Small intestine (tissue), 7 donors: ENCODE results near the gene MAST4. TPM values are rescaled to one million over a fixed set of nuclear protein-coding genes. Genes with fewer than 3 reads are reported as not detected.

ENCODE experiments used
- DNase-seq, 2 donors: peaks; one replicate each; pipeline versions ENCODE4 v3.0.0 to v3.0.0-alpha.2; 2013
- FAIRE-seq: peaks from 2 replicates; lab custom pipeline; 2012; peaks lifted over from hg19 to GRCh38; lab: Jason Lieb, UNC
- H3K27ac ChIP-seq, 3 donors: one replicate each; pipeline ENCODE4 v1.5.1; 2013; ENCODE audit warnings: low read length in 2 of 3, mild to moderate bottlenecking in 2 of 3, control low read depth in 1 of 3, inconsistent platforms in 1 of 3, low read depth in 1 of 3, moderate library complexity in 1 of 3
- H3K27me3 ChIP-seq, 3 donors: one replicate each; pipeline ENCODE4 v1.6.1; 2013; ENCODE audit warnings: low read length in 3 of 3, inconsistent platforms in 1 of 3; ENCODE audit not compliant: control insufficient read depth in 3 of 3, insufficient read depth in 3 of 3
- H3K36me3 ChIP-seq, 3 donors: one replicate each; pipeline ENCODE4 v1.6.1; 2013; ENCODE audit warnings: low read length in 3 of 3, inconsistent platforms in 1 of 3, low read depth in 1 of 3, mild to moderate bottlenecking in 1 of 3, moderate library complexity in 1 of 3; ENCODE audit not compliant: control insufficient read depth in 3 of 3, insufficient read depth in 2 of 3
- H3K4me1 ChIP-seq, 3 donors: one replicate each; pipeline ENCODE4 v1.6.1; 2013; ENCODE audit warnings: low read length in 2 of 3, inconsistent platforms in 1 of 3, low read depth in 1 of 3, mild to moderate bottlenecking in 1 of 3, moderate library complexity in 1 of 3; ENCODE audit not compliant: control insufficient read depth in 3 of 3, insufficient read depth in 2 of 3
- H3K4me3 ChIP-seq, 3 donors: one replicate each; pipeline ENCODE4 v1.5.1; 2013; ENCODE audit warnings: low read length in 3 of 3, control low read depth in 1 of 3, inconsistent platforms in 1 of 3, low read depth in 1 of 3, mild to moderate bottlenecking in 1 of 3, moderate library complexity in 1 of 3
- H3K9me3 ChIP-seq, 2 donors: one replicate each; pipeline ENCODE4 v1.6.1; 2013; ENCODE audit warnings: low read depth in 1 of 2, low read length in 1 of 2; ENCODE audit not compliant: control insufficient read depth in 2 of 2, insufficient read depth in 1 of 2
- WGBS, 3 donors: extraction: QIAGEN DNeasy Blood & Tissue Kit; methylation state at CpG; one replicate each; pipeline ENCODE4 v1.1.7; 2013; 5-methylcytosine and 5-hydroxymethylcytosine counted together
- polyA plus RNA-seq, 4 donors: library from polyadenylated mRNA; stranded (reverse) in 3 of 4; unstranded in 1 of 4; fragments of 200-250 nt in 3 of 4; fragments of 120-200 nt in 1 of 4; gene quantifications; one replicate each; pipeline versions ENCODE4 v1.2.1 to v1.2.3, GENCODE V29; 2013
- donor health status: healthy with polysubstance abuse.
- donor health status: control.
- donor health status: control.
- donor health status: Bipolar disorder and iron deficiency.
- donor health status: healthy.

Gene MAST4
- polyA plus RNA-seq, 4 donors, result 3.0 to 16.4 (median 4.5) TPM

- Histone ChIP-seq H3K4me1 (no peaks in the 10 kb centered on the region), H3K27me3 (no peaks in the 10 kb centered on the region), H3K36me3 (no peaks in the 10 kb centered on the region), H3K4me3 (no peak overlapping the region), H3K9me3 (peaks cover 0 to 4% of the 10 kb centered on the region in 2 donors), H3K27ac (no peak overlapping the region)
- WGBS, 3 donors, result 97 to 100% (median 98%) methylated on average over 2 of the region's 2 CpGs
- no peak for DNase-seq
- FAIRE-seq, result no peak
These were observed 604.8 kb downstream of the MAST4 start for GRCh38 chr5:67200809-67201562.

- Histone ChIP-seq H3K4me1 (no peaks in the 10 kb centered on the region), H3K27ac (no peak overlapping the region), H3K36me3 (no peaks in the 10 kb centered on the region), H3K4me3 (no peak overlapping the region), H3K27me3 (no peaks in the 10 kb centered on the region), H3K9me3 (peaks cover 0 to 4% of the 10 kb centered on the region in 2 donors)
- FAIRE-seq, result no peak
- 68 to 79% (median 69%) methylated on average over 6 of the region's 6 CpGs for WGBS, 3 donors
- DNase-seq, result no peak
These were observed 605.8 kb downstream of the MAST4 start for GRCh38 chr5:67201897-67202549.

- Histone ChIP-seq H3K4me1 (no peaks in the 10 kb centered on the region), H3K36me3 (no peaks in the 10 kb centered on the region), H3K4me3 (no peak overlapping the region), H3K9me3 (peaks cover 0 to 4% of the 10 kb centered on the region in 2 donors), H3K27ac (peak overlapping the region in 1 of 3 donors; percentile 40), H3K27me3 (no peaks in the 10 kb centered on the region)
- DNase-seq, result no peak
- 82 to 87% (median 85%) methylated on average over 4 of the region's 4 CpGs for WGBS, 3 donors
- FAIRE-seq, result no peak
These were observed 606.6 kb downstream of the MAST4 start for GRCh38 chr5:67202828-67203227.

GRCh38 chr5:67203701-67204074 is 607.5 kb downstream of the MAST4 start:
- FAIRE-seq (no peak), DNase-seq (no peak)
- Histone ChIP-seq H3K9me3 (peaks cover 0 to 4% of the 10 kb centered on the region in 2 donors), H3K27ac (no peak overlapping the region), H3K36me3 (no peaks in the 10 kb centered on the region), H3K27me3 (no peaks in the 10 kb centered on the region), H3K4me1 (no peaks in the 10 kb centered on the region), H3K4me3 (no peak overlapping the region)
- 36 to 66% (median 62%) methylated on average over 2 of the region's 2 CpGs for WGBS, 3 donors

- H3K4me1 ChIP-seq, result no peaks in the 10 kb centered on the region
- H3K9me3 ChIP-seq, result peaks cover 0 to 4% of the 10 kb centered on the region in 2 donors
- H3K27me3 ChIP-seq, result no peaks in the 10 kb centered on the region
- no peak overlapping the region for H3K4me3 ChIP-seq
- WGBS, 3 donors, result 48 to 77% (median 71%) methylated on average over 5 of the region's 5 CpGs
- H3K27ac ChIP-seq, result peak overlapping the region in 2 of 3 donors; percentile 14 to 38
- no peak for DNase-seq
- FAIRE-seq, result no peak
- H3K36me3 ChIP-seq, result no peaks in the 10 kb centered on the region
These were observed 608.6 kb downstream of the MAST4 start for GRCh38 chr5:67204821-67205220.

- 85 to 90% (median 88%) methylated on average over 3 of the region's 3 CpGs for WGBS, 3 donors
- H3K4me3 ChIP-seq, result no peak overlapping the region
- H3K36me3 ChIP-seq, result no peaks in the 10 kb centered on the region
- no peaks in the 10 kb centered on the region for H3K4me1 ChIP-seq
- peaks cover 0 to 2% of the 10 kb centered on the region in 2 donors for H3K9me3 ChIP-seq
- DNase-seq (no peak), FAIRE-seq (no peak)
- H3K27me3 ChIP-seq, result no peaks in the 10 kb centered on the region
- H3K27ac ChIP-seq, result peak overlapping the region in 2 of 3 donors; percentile 37
These were observed 609.8 kb downstream of the MAST4 start for GRCh38 chr5:67205981-67206380.

GRCh38 chr5:67206461-67206860 is 610.3 kb downstream of the MAST4 start:
- Histone ChIP-seq H3K9me3 (no peaks in the 10 kb centered on the region), H3K4me3 (no peak overlapping the region), H3K27me3 (no peaks in the 10 kb centered on the region), H3K36me3 (no peaks in the 10 kb centered on the region), H3K27ac (peak overlapping the region in 1 of 3 donors; percentile 37), H3K4me1 (no peaks in the 10 kb centered on the region)
- WGBS, 3 donors, result 69 to 78% (median 71%) methylated on average over 2 of the region's 2 CpGs
- no peak for DNase-seq
- no peak for FAIRE-seq

GRCh38 chr5:67206929-67207328 is 610.7 kb downstream of the MAST4 start:
- DNase-seq, result peak; percentile 16 to 78
- Histone ChIP-seq H3K27ac (peak overlapping the region in 1 of 3 donors; percentile 43), H3K27me3 (no peaks in the 10 kb centered on the region), H3K4me1 (no peaks in the 10 kb centered on the region), H3K9me3 (no peaks in the 10 kb centered on the region), H3K36me3 (no peaks in the 10 kb centered on the region), H3K4me3 (no peak overlapping the region)
- WGBS, 3 donors, result 61 to 63% (median 63%) methylated on average over 4 of the region's 4 CpGs
- FAIRE-seq, result no peak
